KMS-11 (cell line): ENCODE data around the gene XPR1.

Source experiments
- H2AFZ ChIP-seq: fragments of 200-600 bp; sonication (generic); 2 replicates; pipeline ENCODE4 v1.6.1; 2016; ENCODE audit warnings: antibody characterized with exemption, mixed run types, low read depth
- H3K27ac ChIP-seq: fragments of 200-600 bp; sonication (generic); 2 replicates; pipeline ENCODE4 v1.6.1; 2016; ENCODE audit warnings: mild to moderate bottlenecking, mixed run types
- H3K27me3 ChIP-seq: fragments of 200-600 bp; sonication (generic); 2 replicates; pipeline ENCODE4 v1.6.1; 2017; ENCODE audit warnings: mild to moderate bottlenecking, low read depth, mixed run types, moderate library complexity; ENCODE audit not compliant: insufficient read depth
- H3K36me3 ChIP-seq: fragments of 200-600 bp; sonication (generic); 2 replicates; pipeline ENCODE4 v1.6.1; 2017; ENCODE audit warnings: mild to moderate bottlenecking, mixed run types; ENCODE audit not compliant: insufficient read depth
- H3K4me1 ChIP-seq: fragments of 200-600 bp; sonication (generic); 2 replicates; pipeline ENCODE4 v1.6.1; 2016; ENCODE audit warnings: mild to moderate bottlenecking, low read depth, mixed run types; ENCODE audit not compliant: poor library complexity, severe bottlenecking
- H3K4me2 ChIP-seq: fragments of 200-600 bp; sonication (generic); 2 replicates; pipeline ENCODE4 v1.7.0; 2016; ENCODE audit warnings: mild to moderate bottlenecking, mixed run types
- H3K4me3 ChIP-seq: fragments of 200-600 bp; sonication (generic); IDR thresholded peaks from 2 replicates; pipeline ENCODE4 v1.6.1; 2017; ENCODE audit warnings: low read depth, low read length, mixed read lengths; ENCODE audit not compliant: insufficient read depth
- H3K79me2 ChIP-seq: fragments of 200-600 bp; sonication (generic); 2 replicates; pipeline ENCODE4 v1.6.1; 2016; ENCODE audit warnings: low read depth, mixed run types; ENCODE audit not compliant: insufficient read depth
- H3K9ac ChIP-seq: fragments of 200-600 bp; sonication (generic); 2 replicates; pipeline ENCODE4 v1.6.1; 2016; ENCODE audit warnings: mild to moderate bottlenecking, mixed run types
- H4K20me1 ChIP-seq: fragments of 200-600 bp; sonication (generic); 2 replicates; pipeline ENCODE4 v1.6.1; 2016; ENCODE audit warnings: mild to moderate bottlenecking, mixed run types; ENCODE audit not compliant: insufficient read depth
- CTCF ChIP-seq: fragments of 200-600 bp; sonication (generic); conservative IDR thresholded peaks from 2 replicates; pipeline ENCODE4 v1.6.1; 2017; ENCODE audit warnings: low read depth, mild to moderate bottlenecking, antibody characterized with exemption, low read length, moderate library complexity, mixed read lengths

XPR1 gene

GRCh38 chr1:180939073-180939710 lies 307.4 kb downstream of the XPR1 start:
- H3K4me2 ChIP-seq = no peak overlapping the region
- H4K20me1 ChIP-seq = no peaks in the 10 kb centered on the region
- no peak overlapping the region for H3K9ac ChIP-seq
- H2AFZ ChIP-seq = no peak overlapping the region
- TF ChIP-seq CTCF = no peak
- H3K27me3 ChIP-seq = no peaks in the 10 kb centered on the region
- H3K4me1 ChIP-seq = no peaks in the 10 kb centered on the region
- no peaks in the 10 kb centered on the region for H3K79me2 ChIP-seq
- no peak overlapping the region for H3K4me3 ChIP-seq
- no peak overlapping the region for H3K27ac ChIP-seq
- no peaks in the 10 kb centered on the region for H3K36me3 ChIP-seq

GRCh38 chr1:180939711-180940103 lies 307.9 kb downstream of the XPR1 start:
- H2AFZ ChIP-seq = no peak overlapping the region
- no peak overlapping the region for H3K4me3 ChIP-seq
- H3K27me3 ChIP-seq = no peaks in the 10 kb centered on the region
- TF ChIP-seq CTCF = no peak
- H4K20me1 ChIP-seq = no peaks in the 10 kb centered on the region
- H3K4me2 ChIP-seq = no peak overlapping the region
- H3K79me2 ChIP-seq = no peaks in the 10 kb centered on the region
- no peak overlapping the region for H3K9ac ChIP-seq
- no peaks in the 10 kb centered on the region for H3K36me3 ChIP-seq
- no peak overlapping the region for H3K27ac ChIP-seq
- H3K4me1 ChIP-seq = no peaks in the 10 kb centered on the region
